Measurements from ENCODE around the gene OTOF. TPM values are rescaled to one million over a fixed set of nuclear protein-coding genes. Genes with fewer than 3 reads are reported as not detected.

OTOF gene
- total and polyA plus RNA-seq, 2 of the 13 experiments (the other 11 are each of a cell fraction or from before 2014, with no cell fraction given): 0.04 TPM; not detected in 1

DNA sequence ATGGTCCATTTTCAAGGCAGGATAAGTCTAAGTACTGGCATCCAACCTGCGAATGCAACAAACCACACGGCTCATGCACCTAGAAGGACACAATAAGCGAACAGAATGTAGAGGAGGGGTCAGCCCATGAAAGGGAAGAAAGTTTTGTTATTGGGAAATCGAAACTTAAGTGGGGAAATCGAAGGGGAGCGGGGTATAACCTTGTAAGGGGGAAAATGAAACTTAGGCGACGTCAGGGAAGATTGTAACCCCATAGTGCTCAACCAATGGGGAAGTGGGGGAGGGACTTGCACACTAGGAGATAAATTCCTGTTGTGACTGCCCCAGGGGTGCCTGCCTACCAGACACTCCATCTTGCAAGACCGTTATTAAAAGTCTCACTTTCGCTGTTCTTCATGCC is 15.6 kb upstream of the OTOF start:
- POLR2A ChIA-PET: no interaction called here
- DNase-seq (ENCODE audit: low spot score) (no peak), ATAC-seq (no peak), FAIRE-seq (no peak)
- intact Hi-C loops (cut with micrococcal nuclease; ENCODE audit: unreplicated experiment) (loop anchor here (10.0 kb wide), 1 partner anchor 81 kb away; no protein-coding TSS in a partner anchor), in situ Hi-C loops (cut with HindIII; ENCODE audit: extremely low pct_ligation_motif_present, low pct_unique_long_range_greater_than_20kb) (no loop called here)
- Histone ChIP-seq H3K9me3 (ENCODE audit: low read length) (no peaks in the 10 kb centered on the region), H2AFZ (ENCODE audit: low read length) (no peak overlapping the region), H3K27ac (ENCODE audit: extremely low read length, insufficient read depth, low read length) (no peak overlapping the region), H3K36me3 (replicated peaks in 1 of 2; ENCODE audit: control insufficient read depth in 1 of 2, insufficient read depth in 2 of 2, low read length in 2 of 2) (no peaks in the 10 kb centered on the region), H3K4me3 (replicated peaks in 1 of 3; ENCODE audit: insufficient read depth in 1 of 3, low read depth in 2 of 3, low read length in 3 of 3) (no peak overlapping the region), H3K4me1 (ENCODE audit: insufficient read depth, low read length) (no peaks in the 10 kb centered on the region), H4K20me1 (ENCODE audit: insufficient read depth, low read length) (no peaks in the 10 kb centered on the region), H3K27me3 (ENCODE audit: control insufficient read depth in 1 of 2, insufficient read depth in 2 of 2, low read length in 2 of 2) (peaks cover 3 to 89% of the 10 kb centered on the region in 2 experiments; a peak in 4 of 5 replicates), H3K79me2 (ENCODE audit: insufficient read depth, low read length) (no peaks in the 10 kb centered on the region), H3K9ac (ENCODE audit: insufficient read depth, low read depth, low read length) (no peak overlapping the region), H3K4me2 (ENCODE audit: low read depth, low read length) (no peak overlapping the region)
- BruUV-seq (replicated peaks): no TSS peak
- CTCF ChIA-PET (ENCODE audit: low intra/inter-chr PET ratio, low total read pairs): no interaction called here
- WGBS (ENCODE audit: low lambda C conversion rate): 19% methylated on average over 10 of the region's 10 CpGs
- no peak for TF ChIP-seq RFX1 (IDR thresholded peaks at IDR 0.05)
- TF ChIP-seq ZNF34 (CRISPR knock-in tag; IDR thresholded peaks at IDR 0.05; ENCODE audit: borderline replicate concordance): no peak
- TF ChIP-seq TBX3 (IDR thresholded peaks at IDR 0.05; ENCODE audit: borderline replicate concordance): no peak
- TF ChIP-seq HDAC6 (IDR thresholded peaks at IDR 0.05; ENCODE audit: low read depth, low read length): no peak
- no peak for TF ChIP-seq STAG1 (CRISPR knock-in tag; IDR thresholded peaks at IDR 0.05)
- TF ChIP-seq, protein P1, sequence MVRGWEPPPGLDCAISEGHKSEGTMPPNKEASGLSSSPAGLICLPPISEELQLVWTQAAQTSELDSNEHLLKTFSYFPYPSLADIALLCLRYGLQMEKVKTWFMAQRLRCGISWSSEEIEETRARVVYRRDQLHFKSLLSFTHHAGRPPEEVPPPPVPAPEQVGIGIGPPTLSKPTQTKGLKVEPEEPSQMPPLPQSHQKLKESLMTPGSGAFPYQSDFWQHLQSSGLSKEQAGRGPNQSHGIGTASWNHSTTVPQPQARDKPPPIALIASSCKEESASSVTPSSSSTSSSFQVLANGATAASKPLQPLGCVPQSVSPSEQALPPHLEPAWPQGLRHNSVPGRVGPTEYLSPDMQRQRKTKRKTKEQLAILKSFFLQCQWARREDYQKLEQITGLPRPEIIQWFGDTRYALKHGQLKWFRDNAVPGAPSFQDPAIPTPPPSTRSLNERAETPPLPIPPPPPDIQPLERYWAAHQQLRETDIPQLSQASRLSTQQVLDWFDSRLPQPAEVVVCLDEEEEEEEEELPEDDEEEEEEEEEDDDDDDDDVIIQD (CRISPR knock-in tag; IDR thresholded peaks at IDR 0.05; ENCODE audit: low read depth): no peak
- TF ChIP-seq ZNF878 (CRISPR knock-in tag; IDR thresholded peaks at IDR 0.05): no peak
- TF ChIP-seq, protein P2, sequence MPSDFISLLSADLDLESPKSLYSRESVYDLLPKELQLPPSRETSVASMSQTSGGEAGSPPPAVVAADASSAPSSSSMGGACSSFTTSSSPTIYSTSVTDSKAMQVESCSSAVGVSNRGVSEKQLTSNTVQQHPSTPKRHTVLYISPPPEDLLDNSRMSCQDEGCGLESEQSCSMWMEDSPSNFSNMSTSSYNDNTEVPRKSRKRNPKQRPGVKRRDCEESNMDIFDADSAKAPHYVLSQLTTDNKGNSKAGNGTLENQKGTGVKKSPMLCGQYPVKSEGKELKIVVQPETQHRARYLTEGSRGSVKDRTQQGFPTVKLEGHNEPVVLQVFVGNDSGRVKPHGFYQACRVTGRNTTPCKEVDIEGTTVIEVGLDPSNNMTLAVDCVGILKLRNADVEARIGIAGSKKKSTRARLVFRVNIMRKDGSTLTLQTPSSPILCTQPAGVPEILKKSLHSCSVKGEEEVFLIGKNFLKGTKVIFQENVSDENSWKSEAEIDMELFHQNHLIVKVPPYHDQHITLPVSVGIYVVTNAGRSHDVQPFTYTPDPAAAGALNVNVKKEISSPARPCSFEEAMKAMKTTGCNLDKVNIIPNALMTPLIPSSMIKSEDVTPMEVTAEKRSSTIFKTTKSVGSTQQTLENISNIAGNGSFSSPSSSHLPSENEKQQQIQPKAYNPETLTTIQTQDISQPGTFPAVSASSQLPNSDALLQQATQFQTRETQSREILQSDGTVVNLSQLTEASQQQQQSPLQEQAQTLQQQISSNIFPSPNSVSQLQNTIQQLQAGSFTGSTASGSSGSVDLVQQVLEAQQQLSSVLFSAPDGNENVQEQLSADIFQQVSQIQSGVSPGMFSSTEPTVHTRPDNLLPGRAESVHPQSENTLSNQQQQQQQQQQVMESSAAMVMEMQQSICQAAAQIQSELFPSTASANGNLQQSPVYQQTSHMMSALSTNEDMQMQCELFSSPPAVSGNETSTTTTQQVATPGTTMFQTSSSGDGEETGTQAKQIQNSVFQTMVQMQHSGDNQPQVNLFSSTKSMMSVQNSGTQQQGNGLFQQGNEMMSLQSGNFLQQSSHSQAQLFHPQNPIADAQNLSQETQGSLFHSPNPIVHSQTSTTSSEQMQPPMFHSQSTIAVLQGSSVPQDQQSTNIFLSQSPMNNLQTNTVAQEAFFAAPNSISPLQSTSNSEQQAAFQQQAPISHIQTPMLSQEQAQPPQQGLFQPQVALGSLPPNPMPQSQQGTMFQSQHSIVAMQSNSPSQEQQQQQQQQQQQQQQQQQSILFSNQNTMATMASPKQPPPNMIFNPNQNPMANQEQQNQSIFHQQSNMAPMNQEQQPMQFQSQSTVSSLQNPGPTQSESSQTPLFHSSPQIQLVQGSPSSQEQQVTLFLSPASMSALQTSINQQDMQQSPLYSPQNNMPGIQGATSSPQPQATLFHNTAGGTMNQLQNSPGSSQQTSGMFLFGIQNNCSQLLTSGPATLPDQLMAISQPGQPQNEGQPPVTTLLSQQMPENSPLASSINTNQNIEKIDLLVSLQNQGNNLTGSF (CRISPR knock-in tag; IDR thresholded peaks at IDR 0.05): no peak
- TF ChIP-seq DR1 (CRISPR knock-in tag; IDR thresholded peaks at IDR 0.05): no peak
- TF ChIP-seq TARDBP (CRISPR knock-in tag; IDR thresholded peaks at IDR 0.05): no peak
- no peak for TF ChIP-seq KLF9 (CRISPR knock-in tag; IDR thresholded peaks at IDR 0.05; ENCODE audit: low read depth)
- TF ChIP-seq ISX (CRISPR knock-in tag; conservative IDR thresholded peaks at IDR 0.05): no peak
- TF ChIP-seq, protein P3, sequence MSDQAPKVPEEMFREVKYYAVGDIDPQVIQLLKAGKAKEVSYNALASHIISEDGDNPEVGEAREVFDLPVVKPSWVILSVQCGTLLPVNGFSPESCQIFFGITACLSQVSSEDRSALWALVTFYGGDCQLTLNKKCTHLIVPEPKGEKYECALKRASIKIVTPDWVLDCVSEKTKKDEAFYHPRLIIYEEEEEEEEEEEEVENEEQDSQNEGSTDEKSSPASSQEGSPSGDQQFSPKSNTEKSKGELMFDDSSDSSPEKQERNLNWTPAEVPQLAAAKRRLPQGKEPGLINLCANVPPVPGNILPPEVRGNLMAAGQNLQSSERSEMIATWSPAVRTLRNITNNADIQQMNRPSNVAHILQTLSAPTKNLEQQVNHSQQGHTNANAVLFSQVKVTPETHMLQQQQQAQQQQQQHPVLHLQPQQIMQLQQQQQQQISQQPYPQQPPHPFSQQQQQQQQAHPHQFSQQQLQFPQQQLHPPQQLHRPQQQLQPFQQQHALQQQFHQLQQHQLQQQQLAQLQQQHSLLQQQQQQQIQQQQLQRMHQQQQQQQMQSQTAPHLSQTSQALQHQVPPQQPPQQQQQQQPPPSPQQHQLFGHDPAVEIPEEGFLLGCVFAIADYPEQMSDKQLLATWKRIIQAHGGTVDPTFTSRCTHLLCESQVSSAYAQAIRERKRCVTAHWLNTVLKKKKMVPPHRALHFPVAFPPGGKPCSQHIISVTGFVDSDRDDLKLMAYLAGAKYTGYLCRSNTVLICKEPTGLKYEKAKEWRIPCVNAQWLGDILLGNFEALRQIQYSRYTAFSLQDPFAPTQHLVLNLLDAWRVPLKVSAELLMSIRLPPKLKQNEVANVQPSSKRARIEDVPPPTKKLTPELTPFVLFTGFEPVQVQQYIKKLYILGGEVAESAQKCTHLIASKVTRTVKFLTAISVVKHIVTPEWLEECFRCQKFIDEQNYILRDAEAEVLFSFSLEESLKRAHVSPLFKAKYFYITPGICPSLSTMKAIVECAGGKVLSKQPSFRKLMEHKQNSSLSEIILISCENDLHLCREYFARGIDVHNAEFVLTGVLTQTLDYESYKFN (CRISPR knock-in tag; conservative IDR thresholded peaks at IDR 0.05): no peak

All from HepG2 (cell line).